ENCODE results near the gene SPATA31A5.
"Not testable (repeated sequence)": the region's sequence is repeated elsewhere in the genome, so short reads cannot be mapped to it uniquely, and the experiment has no call there.

The SPATA31A5 gene

GRCh38 chr9:60914107-60914506, at the start of gene SPATA31A5:
Gene SPATA31A5, plus strand, starts transcription at chr9:60914407. Its CDS starts 29 bp downstream, at chr9:60914436.
- H3K4me3 ChIP-seq (ENCODE audit: low read depth, low read length); DNase-seq (ENCODE audit: low read depth); in situ Hi-C loops (cut with HindIII; ENCODE audit: low sequenced_read_pairs): not testable (repeated sequence)

GRCh38 chr9:60962990-60963350, 48.8 kb downstream of the SPATA31A5 start:
- in situ Hi-C loops (cut with HindIII; ENCODE audit: low sequenced_read_pairs); DNase-seq (ENCODE audit: low read depth); H3K4me3 ChIP-seq (ENCODE audit: low read depth, low read length): not testable (repeated sequence)

- in situ Hi-C loops (cut with HindIII; ENCODE audit: low sequenced_read_pairs); DNase-seq (ENCODE audit: low read depth): not testable (repeated sequence)
Measured at GRCh38 chr9:60966382-60966781, 52.2 kb downstream of the SPATA31A5 start.

More at GRCh38 chr9:60966382-60966781, 52.2 kb downstream of the SPATA31A5 start:
- not testable (repeated sequence) for H3K4me3 ChIP-seq (ENCODE audit: low read depth, low read length)
